Vagina (tissue), 2 donors: ENCODE data around the gene CENPO.

Experiments
- POLR2A ChIP-seq, 2 donors: fragments of 450-650 bp; IDR thresholded peaks; one replicate each; pipeline ENCODE4 v1.6.1; 2017; ENCODE audit warnings: antibody characterized with exemption in 2 of 2, mild to moderate bottlenecking in 2 of 2, moderate library complexity in 2 of 2
- TF ChIP-seq, protein P1 (sequence below), 3 experiments: fragments of 450-650 bp in 2 of 3; fragments of 200-600 bp in 1 of 3; sonication (generic) in 1 of 3; IDR thresholded peaks; one replicate each; pipeline ENCODE4 v1.5.1; 2017 to 2019; ENCODE audit warnings: antibody characterized with exemption in 3 of 3, mild to moderate bottlenecking in 2 of 3, moderate library complexity in 2 of 3

DNA sequence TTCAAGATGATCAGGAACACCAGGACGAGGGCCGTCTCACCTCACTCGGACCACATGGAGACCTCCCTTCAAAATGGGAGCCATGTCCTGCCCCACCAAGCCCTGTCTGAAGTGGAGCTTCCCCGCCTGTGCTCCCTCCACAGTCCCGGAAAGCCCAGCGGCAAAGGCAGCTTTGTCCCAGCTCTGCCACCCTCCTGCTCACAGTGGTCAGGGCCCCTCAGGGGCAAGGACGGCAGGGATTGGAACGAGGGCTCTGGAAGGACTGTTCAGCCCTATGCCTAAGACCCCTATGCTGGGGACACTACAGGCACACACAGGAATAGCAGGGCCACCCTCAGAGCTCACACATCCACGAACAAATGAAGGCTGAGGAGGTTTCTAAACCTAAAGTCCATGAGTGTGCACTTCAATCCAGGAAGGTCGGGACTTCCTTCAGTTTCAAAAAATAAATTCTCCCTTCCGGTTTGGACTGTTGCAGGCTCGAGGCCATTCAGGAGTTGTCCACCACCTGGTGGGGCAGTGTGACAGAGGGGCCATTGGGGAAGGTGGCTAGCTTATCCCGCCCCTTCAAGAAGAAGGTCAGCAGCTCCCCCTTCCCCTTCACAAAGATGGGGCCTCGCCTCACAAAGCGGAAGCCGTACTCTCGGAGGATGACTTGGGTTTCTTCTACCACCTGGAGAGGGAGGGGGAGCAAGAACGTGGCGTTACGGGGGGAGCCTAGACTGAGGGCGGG is 26.4 kb downstream of the CENPO start:
- TF ChIP-seq, protein P1, sequence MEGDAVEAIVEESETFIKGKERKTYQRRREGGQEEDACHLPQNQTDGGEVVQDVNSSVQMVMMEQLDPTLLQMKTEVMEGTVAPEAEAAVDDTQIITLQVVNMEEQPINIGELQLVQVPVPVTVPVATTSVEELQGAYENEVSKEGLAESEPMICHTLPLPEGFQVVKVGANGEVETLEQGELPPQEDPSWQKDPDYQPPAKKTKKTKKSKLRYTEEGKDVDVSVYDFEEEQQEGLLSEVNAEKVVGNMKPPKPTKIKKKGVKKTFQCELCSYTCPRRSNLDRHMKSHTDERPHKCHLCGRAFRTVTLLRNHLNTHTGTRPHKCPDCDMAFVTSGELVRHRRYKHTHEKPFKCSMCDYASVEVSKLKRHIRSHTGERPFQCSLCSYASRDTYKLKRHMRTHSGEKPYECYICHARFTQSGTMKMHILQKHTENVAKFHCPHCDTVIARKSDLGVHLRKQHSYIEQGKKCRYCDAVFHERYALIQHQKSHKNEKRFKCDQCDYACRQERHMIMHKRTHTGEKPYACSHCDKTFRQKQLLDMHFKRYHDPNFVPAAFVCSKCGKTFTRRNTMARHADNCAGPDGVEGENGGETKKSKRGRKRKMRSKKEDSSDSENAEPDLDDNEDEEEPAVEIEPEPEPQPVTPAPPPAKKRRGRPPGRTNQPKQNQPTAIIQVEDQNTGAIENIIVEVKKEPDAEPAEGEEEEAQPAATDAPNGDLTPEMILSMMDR (IDR thresholded peaks at IDR 0.05), result no peak
- TF ChIP-seq POLR2A (IDR thresholded peaks at IDR 0.05), result no peak
